Brain microvascular endothelial cell (primary cell): ENCODE measurements around the gene ITGA1.

ENCODE experiments used
- DNase-seq: peaks from one replicate; pipeline ENCODE4 v3.0.0-alpha.2; 2020
- H3K27ac ChIP-seq: fragments of 250-450 bp; sonication (Bioruptor Pico); 2 replicates; pipeline ENCODE4 v1.5.1; 2020; ENCODE audit warnings: mild to moderate bottlenecking, moderate library complexity
- H3K27me3 ChIP-seq: fragments of 250-450 bp; sonication (Bioruptor Pico); replicated peaks from 2 replicates; pipeline ENCODE4 v1.5.1; 2020; ENCODE audit warnings: mild to moderate bottlenecking
- H3K36me3 ChIP-seq: fragments of 250-450 bp; sonication (Bioruptor Pico); replicated peaks from 2 replicates; pipeline ENCODE4 v1.5.1; 2020; ENCODE audit warnings: mild to moderate bottlenecking
- H3K4me3 ChIP-seq: 2 replicates; pipeline ENCODE4 v1.5.1; 2011; ENCODE audit warnings: low read depth, mild to moderate bottlenecking, control low read depth, low read length, moderate library complexity
- in situ Hi-C: cut with HindIII; loops from 2 replicates; pipeline ENCODE4 v1.10.0; 2017; ENCODE audit warnings: low sequenced_read_pairs, low pct_ligation_motif_present
- TF ChIP-seq, protein P1 (sequence below): IDR thresholded peaks from 2 replicates; pipeline ENCODE4 v1.5.1; 2011; ENCODE audit warnings: low read depth, mild to moderate bottlenecking, moderate library complexity, low read length, control low read depth, inconsistent platforms; ENCODE audit errors: missing control alignments

ITGA1 gene

GRCh38 chr5:52837068-52837467 is 49.4 kb downstream of the ITGA1 start:
- Histone ChIP-seq H3K4me3 (peak overlapping the region; percentile 34), H3K27ac (peak overlapping the region; percentile 93), H3K36me3 (no peaks in the 10 kb centered on the region), H3K27me3 (no peaks in the 10 kb centered on the region)
- TF ChIP-seq, protein P1, sequence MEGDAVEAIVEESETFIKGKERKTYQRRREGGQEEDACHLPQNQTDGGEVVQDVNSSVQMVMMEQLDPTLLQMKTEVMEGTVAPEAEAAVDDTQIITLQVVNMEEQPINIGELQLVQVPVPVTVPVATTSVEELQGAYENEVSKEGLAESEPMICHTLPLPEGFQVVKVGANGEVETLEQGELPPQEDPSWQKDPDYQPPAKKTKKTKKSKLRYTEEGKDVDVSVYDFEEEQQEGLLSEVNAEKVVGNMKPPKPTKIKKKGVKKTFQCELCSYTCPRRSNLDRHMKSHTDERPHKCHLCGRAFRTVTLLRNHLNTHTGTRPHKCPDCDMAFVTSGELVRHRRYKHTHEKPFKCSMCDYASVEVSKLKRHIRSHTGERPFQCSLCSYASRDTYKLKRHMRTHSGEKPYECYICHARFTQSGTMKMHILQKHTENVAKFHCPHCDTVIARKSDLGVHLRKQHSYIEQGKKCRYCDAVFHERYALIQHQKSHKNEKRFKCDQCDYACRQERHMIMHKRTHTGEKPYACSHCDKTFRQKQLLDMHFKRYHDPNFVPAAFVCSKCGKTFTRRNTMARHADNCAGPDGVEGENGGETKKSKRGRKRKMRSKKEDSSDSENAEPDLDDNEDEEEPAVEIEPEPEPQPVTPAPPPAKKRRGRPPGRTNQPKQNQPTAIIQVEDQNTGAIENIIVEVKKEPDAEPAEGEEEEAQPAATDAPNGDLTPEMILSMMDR: peak; percentile 46
- DNase-seq: peak; percentile 69
- in situ Hi-C loops: no loop called here

GRCh38 chr5:52837591-52838001 is 49.9 kb downstream of the ITGA1 start:
- no peak for DNase-seq
- in situ Hi-C loops: no loop called here
- Histone ChIP-seq H3K27me3 (no peaks in the 10 kb centered on the region), H3K27ac (peak overlapping the region; percentile 93), H3K4me3 (no peak overlapping the region), H3K36me3 (no peaks in the 10 kb centered on the region)
- TF ChIP-seq, protein P1: no peak

DNA sequence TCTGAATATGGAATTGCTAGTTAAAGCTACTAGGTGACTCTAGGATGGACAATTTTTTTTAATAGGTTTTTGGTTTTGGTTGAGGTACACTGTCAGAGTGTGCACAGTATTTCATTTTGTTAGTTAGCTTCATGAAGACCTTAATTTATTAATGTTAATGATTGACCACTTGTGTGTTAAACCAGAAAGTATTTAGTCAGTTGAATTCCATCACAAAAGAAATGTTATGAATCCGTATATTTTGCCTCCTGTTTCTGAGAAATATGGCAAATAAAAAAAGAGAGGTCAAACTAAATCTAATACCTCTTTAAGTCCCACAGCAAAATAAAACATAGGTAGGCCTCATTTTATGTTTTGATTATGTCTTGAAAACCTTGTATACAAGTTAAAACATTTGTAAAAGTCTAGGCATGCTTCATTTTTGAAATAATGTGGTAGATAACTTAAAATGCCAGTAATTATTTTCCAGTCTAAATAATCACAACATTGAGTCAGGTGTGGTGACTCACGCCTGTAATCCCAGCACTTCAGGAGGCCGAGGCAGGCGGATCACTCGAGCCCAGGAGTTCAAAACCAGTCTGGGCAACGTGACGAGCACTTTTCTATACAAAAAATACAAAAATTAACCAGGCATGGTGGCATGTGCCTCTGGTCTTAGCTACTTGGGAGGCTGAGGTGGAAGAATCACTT is 50.8 kb downstream of the ITGA1 start:
- peak; percentile 75 for DNase-seq
- TF ChIP-seq, protein P1: no peak
- Histone ChIP-seq H3K27me3 (no peaks in the 10 kb centered on the region), H3K4me3 (no peak overlapping the region), H3K36me3 (no peaks in the 10 kb centered on the region), H3K27ac (peak overlapping the region; percentile 93)
- in situ Hi-C loops: no loop called here

DNA sequence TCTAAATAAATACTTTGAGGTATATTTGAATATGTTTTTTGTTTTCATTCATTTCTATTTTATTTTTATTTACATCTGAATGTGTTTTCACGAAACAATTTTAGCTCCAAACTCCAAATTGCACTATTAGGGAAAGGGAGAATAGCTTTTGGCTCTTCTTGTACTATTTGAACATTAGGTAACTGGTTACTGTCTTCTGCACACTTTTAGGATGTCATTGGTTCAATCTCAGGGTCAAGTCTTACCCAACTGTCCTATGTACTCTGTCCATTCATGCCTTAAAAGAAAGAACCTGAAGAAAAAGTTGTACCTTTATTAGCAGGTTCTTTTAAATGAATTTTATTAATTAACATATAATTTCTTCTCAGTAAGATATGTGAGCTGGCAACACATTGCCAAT is 51.6 kb downstream of the ITGA1 start:
- Histone ChIP-seq H3K27ac (no peak overlapping the region), H3K4me3 (no peak overlapping the region), H3K36me3 (no peaks in the 10 kb centered on the region), H3K27me3 (no peaks in the 10 kb centered on the region)
- in situ Hi-C loops: no loop called here
- TF ChIP-seq, protein P1: no peak
- DNase-seq: no peak

GRCh38 chr5:52840277-52841050 is 52.7 kb downstream of the ITGA1 start:
- Histone ChIP-seq H3K27ac (peak overlapping the region; percentile 62), H3K27me3 (no peaks in the 10 kb centered on the region), H3K36me3 (no peaks in the 10 kb centered on the region), H3K4me3 (peak overlapping the region; percentile 6)
- in situ Hi-C loops: no loop called here
- DNase-seq: peak; percentile 72
- TF ChIP-seq, protein P1: no peak

GRCh38 chr5:52841114-52841513 is 53.4 kb downstream of the ITGA1 start:
- in situ Hi-C loops: no loop called here
- H3K4me3 ChIP-seq: no peak overlapping the region
- TF ChIP-seq, protein P1: no peak
- H3K36me3 ChIP-seq: no peaks in the 10 kb centered on the region
- no peaks in the 10 kb centered on the region for H3K27me3 ChIP-seq
- DNase-seq: no peak
- no peak overlapping the region for H3K27ac ChIP-seq
